Activated CD4-positive, alpha-beta T cell treated with anti-CD3 and anti-CD28 coated beads, Interleukin-2, amount 50 U/mL, for 4 hours (primary cell): ENCODE data around the gene EYA3.

Experiments
- DNase-seq, 2 experiments: peaks; one replicate each; pipeline ENCODE4 v3.0.0-alpha.2; 2020

The EYA3 gene

DNA sequence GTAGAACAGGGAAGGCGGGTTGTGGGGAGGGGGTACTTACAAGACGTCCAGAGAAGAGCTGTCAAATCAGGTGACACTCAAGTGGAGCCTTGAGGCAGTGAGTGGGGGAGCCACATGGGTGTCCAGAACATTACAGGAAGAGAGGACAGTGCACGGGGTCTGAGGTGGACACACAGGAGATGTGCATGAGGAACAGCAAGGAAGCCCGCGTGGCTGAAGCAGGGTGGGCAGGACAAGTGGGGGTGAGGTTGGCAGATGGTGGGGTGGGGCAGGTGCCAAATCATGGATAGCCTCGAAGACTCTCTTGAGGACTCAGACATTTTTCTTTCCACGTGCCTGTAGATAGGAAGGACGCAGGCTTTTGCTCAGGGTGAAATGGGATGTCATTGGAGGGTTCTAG is 152.7 kb downstream of the EYA3 start:
- no peak for DNase-seq

DNA sequence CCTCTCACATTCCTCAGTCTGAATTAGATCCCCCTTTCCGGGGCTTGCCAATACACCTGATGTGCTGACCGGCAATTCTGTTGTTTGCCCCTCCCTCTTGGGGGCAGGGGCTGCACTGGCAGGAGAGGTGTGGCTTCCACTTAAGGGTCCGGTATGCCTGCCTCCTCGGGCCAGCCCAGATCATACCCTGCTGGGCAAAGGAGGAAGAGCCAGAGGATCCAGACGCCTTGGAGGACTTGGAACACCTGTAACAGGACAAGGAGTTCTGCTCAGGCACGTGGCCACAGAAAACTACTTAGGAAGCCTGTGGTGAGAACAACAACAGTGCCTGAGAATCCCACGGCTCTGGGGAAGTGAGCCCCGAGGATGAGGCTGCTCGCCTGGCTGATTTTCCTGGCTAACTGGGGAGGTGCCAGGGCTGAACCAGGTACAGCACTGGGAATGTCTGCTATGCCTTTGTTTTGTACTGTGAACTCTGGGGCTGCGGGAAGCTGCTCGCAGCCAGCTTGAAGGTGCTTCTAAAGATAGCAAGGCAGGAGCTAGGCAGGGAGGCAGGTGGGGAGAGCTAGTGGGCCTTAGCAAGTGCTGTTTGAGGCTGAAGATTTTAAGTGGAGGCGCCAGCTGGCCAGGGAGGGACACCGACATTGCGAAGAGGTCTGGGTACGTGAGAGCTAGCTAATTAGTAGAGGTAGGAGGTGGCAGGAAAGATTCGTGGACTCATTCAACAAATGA is 153.4 kb downstream of the EYA3 start, which contains the start of gene SMPDL3B:
SMPDL3B (plus strand) TSS at position 183 of the 732 bp plus-strand sequence; CDS start at position 367, 184 bp downstream.
- DNase-seq: no peak

DNA sequence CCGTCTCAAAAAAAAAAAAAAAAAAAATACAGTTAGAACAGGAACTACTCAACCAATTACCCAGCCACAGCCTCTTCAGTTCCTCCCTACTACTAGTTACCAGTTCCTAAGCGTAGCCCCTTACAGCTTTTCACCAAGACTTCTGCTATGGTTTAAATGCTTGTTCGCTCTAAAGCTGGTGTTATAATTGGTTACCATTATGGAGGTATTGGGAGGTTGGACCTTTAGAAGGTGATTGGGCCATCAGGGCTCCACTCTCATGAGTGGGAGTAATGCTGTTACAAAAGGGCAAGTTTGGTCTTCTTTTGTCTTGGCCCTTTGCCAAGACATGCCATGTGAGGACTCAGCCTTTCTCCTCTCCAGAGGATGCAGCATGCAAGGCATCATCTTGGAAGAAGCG is 156.7 kb downstream of the EYA3 start:
- DNase-seq: no peak

DNA sequence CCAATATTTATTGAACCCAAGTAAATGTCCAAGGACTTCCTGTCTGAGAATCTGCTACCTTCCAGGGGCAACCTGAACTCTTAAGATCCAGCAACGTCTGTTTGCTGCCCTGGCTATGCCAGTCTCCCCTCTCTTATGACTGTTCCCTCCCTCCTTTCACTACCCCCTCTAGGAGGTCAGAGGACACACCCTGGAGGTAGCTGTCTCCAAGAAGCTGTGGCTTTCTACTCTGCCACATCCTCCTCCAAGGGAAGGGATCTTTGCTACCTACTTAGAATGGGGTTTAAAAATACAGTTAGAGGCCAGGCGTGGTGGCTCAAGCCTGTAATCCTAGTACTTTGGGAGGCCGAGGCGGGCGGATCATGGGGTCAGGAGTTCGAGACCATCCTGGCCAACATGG is 157.2 kb downstream of the EYA3 start:
- no peak for DNase-seq

DNA sequence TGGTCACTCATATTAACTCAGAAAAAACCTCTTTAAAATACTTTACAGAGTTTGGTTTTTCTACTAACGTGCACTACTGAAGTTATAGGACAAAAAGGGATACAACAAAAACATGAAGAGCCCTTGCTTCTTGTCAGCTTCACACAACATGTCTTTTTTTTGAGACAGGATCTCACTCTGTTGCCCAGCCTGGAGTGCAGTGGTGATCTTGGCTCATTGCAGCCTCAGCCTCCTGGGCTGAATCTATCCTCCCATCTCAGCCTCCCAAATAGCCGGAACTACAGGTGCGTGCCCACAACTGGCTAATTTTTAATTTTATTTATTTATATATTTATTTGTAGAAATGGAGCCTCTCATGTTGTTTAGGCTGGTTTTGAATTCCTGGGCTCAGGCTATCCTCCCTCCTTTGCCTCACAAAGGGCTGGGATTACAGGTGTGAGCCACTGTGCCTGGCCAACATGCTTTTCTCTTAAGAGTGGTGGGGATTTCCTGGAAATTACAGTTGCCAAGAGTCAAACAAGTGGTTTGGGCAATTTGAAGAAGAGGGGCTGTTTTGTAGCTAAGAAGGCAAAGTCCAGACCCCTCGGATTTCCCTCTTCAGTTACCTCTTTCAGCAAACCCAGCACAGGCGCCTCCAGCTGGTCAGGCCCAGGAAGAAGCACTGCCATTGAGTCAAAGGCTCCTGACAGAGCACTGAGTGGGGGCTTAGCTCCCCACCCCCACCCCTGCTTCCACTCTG is 160.0 kb downstream of the EYA3 start:
- no peak for DNase-seq

DNA sequence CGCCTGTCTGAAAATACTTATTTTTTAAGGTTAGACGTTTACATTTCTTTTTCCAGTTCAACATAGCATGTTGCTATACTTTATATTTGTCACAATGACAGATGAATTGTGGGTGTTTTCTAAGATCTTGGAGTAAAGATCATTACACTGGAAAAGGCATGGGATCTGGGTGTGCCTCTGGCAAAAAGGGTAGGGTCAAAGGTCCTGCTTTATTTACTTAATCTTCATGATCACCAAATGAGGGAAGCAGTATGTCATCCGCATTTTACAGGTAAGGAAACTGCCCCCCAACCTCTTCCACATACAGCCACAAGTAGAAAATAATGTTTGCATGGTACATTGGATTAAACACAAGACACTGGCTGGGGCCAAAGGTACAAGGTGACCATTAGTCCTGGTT is 166.1 kb downstream of the EYA3 start:
- no peak for DNase-seq
